K562 (cell line): ENCODE results near the gene MAP2K7. TPM values are rescaled to one million over a fixed set of nuclear protein-coding genes. Genes with fewer than 3 reads are reported as not detected.

Source experiments
- ATAC-seq: fragments of 200-7000 bp; cut with Tn5 transposase; 3 replicates; pipeline ENCODE4 v1.9.1; 2020; ENCODE audit warnings: moderate library complexity
- BruUV-seq: library from RNA; stranded (reverse); fragments of 400-500 nt; replicated peaks from 2 replicates; lab custom pipeline; 2021; lab: Mats Ljungman, UMichigan
- CTCF ChIA-PET: fragments of 300-600 bp; formaldehyde crosslinking; extraction: SDS; loops from one replicate; lab custom pipeline; 2021; ENCODE audit warnings: low intra/inter-chr PET ratio; lab: Yijun Ruan, JAX
- POLR2A ChIA-PET: fragments of 300-600, 350-650 bp; sonication (Branson Sonifier 250); formaldehyde crosslinking; extraction: SDS; loops from one replicate; lab custom pipeline; 2021; ENCODE audit warnings: antibody characterized with exemption, inconsistent platforms; lab: Yijun Ruan, JAX
- DNase-seq, 4 experiments: peaks; one replicate each; pipeline versions ENCODE4 v3.0.0 to v3.0.0-alpha.2; 2011 to 2018; ENCODE audit warnings: low spot score in 3 of 4, mixed read lengths in 3 of 4; ENCODE audit errors: extremely low read depth in 1 of 4
- FAIRE-seq: peaks from 2 replicates; lab custom pipeline; 2011; peaks lifted over from hg19 to GRCh38; lab: Jason Lieb, UNC
- H2AFZ ChIP-seq: 2 replicates; pipeline ENCODE4 v1.6.0; 2011; ENCODE audit warnings: low read depth, low read length, control low read depth, inconsistent platforms
- H3K27ac ChIP-seq: fragments of 200-600 bp; 3 replicates; pipeline ENCODE4 v1.8.0; 2011; ENCODE audit warnings: low read depth, mild to moderate bottlenecking, control low read depth, inconsistent platforms, low read length, moderate library complexity, mixed read lengths; ENCODE audit errors: extremely low read depth
- H3K27me3 ChIP-seq, 2 experiments: fragments of 300-600 bp in 1 of 2; 2 replicates in 1 of 2; 3 replicates in 1 of 2; pipeline versions ENCODE4 v1.6.0 to v1.8.0; 2011; ENCODE audit warnings: inconsistent platforms in 2 of 2, low read length in 2 of 2, mild to moderate bottlenecking in 1 of 2, mixed read lengths in 1 of 2, moderate library complexity in 1 of 2; ENCODE audit not compliant: control insufficient read depth in 2 of 2, insufficient read depth in 2 of 2
- H3K36me3 ChIP-seq: fragments of 300-600 bp; 3 replicates; pipeline ENCODE4 v1.8.0; 2011; ENCODE audit warnings: mild to moderate bottlenecking, low read length, inconsistent platforms; ENCODE audit not compliant: control insufficient read depth, insufficient read depth
- H3K4me1 ChIP-seq, 2 experiments: fragments of 200-600 bp in 1 of 2; replicated peaks in 1 of 2; 2 replicates in 1 of 2; 3 replicates in 1 of 2; pipeline versions ENCODE4 v1.5.1 to v1.8.0; 2011; ENCODE audit warnings: inconsistent platforms in 2 of 2, low read length in 2 of 2, mild to moderate bottlenecking in 1 of 2, mixed read lengths in 1 of 2, moderate library complexity in 1 of 2; ENCODE audit not compliant: control insufficient read depth in 2 of 2, insufficient read depth in 2 of 2
- H3K4me2 ChIP-seq: 2 replicates; pipeline ENCODE4 v1.6.1; 2011; ENCODE audit warnings: low read length, control low read depth, inconsistent platforms, mixed read lengths; ENCODE audit not compliant: insufficient read depth
- H3K4me3 ChIP-seq: fragments of 200-600 bp; sonication (generic), shearing (Covaris generic); 2 replicates; pipeline ENCODE4 v1.5.1; 2016; ENCODE audit warnings: control low read depth, inconsistent platforms
- H3K79me2 ChIP-seq: fragments of 200-600 bp; 3 replicates; pipeline ENCODE4 v1.8.0; 2011; ENCODE audit warnings: low read length, inconsistent platforms; ENCODE audit not compliant: control insufficient read depth, insufficient read depth
- H3K9ac ChIP-seq, 2 experiments: 2 replicates each; pipeline versions ENCODE4 v1.6.0 to v1.6.1; 2011; ENCODE audit warnings: low read depth in 2 of 2, low read length in 2 of 2, control low read depth in 1 of 2, inconsistent platforms in 1 of 2, mild to moderate bottlenecking in 1 of 2, mixed read lengths in 1 of 2; ENCODE audit not compliant: insufficient read depth in 1 of 2
- H3K9me1 ChIP-seq: one replicate; pipeline ENCODE4 v1.6.0; 2011; ENCODE audit warnings: inconsistent platforms, mild to moderate bottlenecking, low read length, moderate library complexity; ENCODE audit not compliant: control insufficient read depth, insufficient read depth
- H3K9me3 ChIP-seq: replicated peaks from 2 replicates; pipeline ENCODE4 v1.5.1; 2011; ENCODE audit warnings: low read depth, low read length, inconsistent platforms; ENCODE audit not compliant: control insufficient read depth, insufficient read depth
- H4K20me1 ChIP-seq: replicated peaks from 2 replicates; pipeline ENCODE4 v1.6.1; 2011; ENCODE audit warnings: low read length, inconsistent platforms, mixed read lengths; ENCODE audit not compliant: control insufficient read depth, insufficient read depth
- ZBTB33 ChIP-seq: sonication (generic); formaldehyde crosslinking; IDR thresholded peaks from 2 replicates; pipeline ENCODE4 v1.8.1; 2023; ENCODE audit warnings: mild to moderate bottlenecking, missing genetic modification reagents
- ZNF121 ChIP-seq: sonication (generic); formaldehyde crosslinking; conservative IDR thresholded peaks from 2 replicates; pipeline ENCODE4 v1.8.0; 2022; ENCODE audit warnings: missing genetic modification reagents
- WGBS: fragments of 100-300 bp; shearing (Covaris generic); methylation state at CpG from one replicate; pipeline ENCODE4 v1.1.6; 2016; ENCODE audit warnings: low coverage, mixed read lengths; ENCODE audit not compliant: insufficient coverage; ENCODE audit errors: missing lambda C conversion rate; 5-methylcytosine and 5-hydroxymethylcytosine counted together
- in situ Hi-C: fragments of 300-500 bp; cut with MboI; formaldehyde crosslinking; loops from 4 replicates; pipeline ENCODE4 v1.15.0; 2018; ENCODE audit warnings: inconsistent platforms, mixed read lengths
- intact Hi-C: fragments of 100-400 bp; cut with micrococcal nuclease; formaldehyde crosslinking; loops from 2 replicates; pipeline ENCODE4 v1.14.2; 2022
- polyA plus RNA-seq, 8 experiments: library from polyadenylated mRNA; depleted of rRNA in 4 of 8; stranded (reverse) in 5 of 8; unstranded in 3 of 8; fragments of >200 nt; fragmentation: Nextera tagmentation in 2 of 8; fragmentation: Illumina TruSeq in 1 of 8; extraction: Ambion mirVana in 2 of 8; extraction: Trizol in 1 of 8; gene quantifications; 2 replicates each; pipeline versions ENCODE4 v1.2.1 to v1.2.3, GENCODE V29; 2011 to 2014; ENCODE audit warnings: inconsistent platforms in 1 of 8, missing spikeins in 1 of 8
- total RNA-seq, 7 experiments: library from RNA; depleted of rRNA in 6 of 7; stranded (reverse); fragments of >200 nt in 6 of 7; fragmentation: Illumina TruSeq in 2 of 7; extraction: Trizol in 2 of 7; gene quantifications; 2 replicates each; pipeline versions ENCODE4 v1.2.1 to v1.2.3, GENCODE V29; 2011 to 2021; ENCODE audit warnings: low replicate concordance in 1 of 7

MAP2K7 gene
- total and polyA plus RNA-seq, 9 of the 15 experiments (the other 6 are each of a cell fraction or from before 2014, with no cell fraction given) = 0.51 to 45.8 (median 14.1) TPM

GRCh38 chr19:7866399-7867091, 37.1 kb upstream of the MAP2K7 start:
- intact Hi-C loops = no loop called here
- no peaks in the 10 kb centered on the region; a peak in 1 of 5 replicates for H3K27me3 ChIP-seq
- WGBS = 62% methylated on average over 11 of the region's 12 CpGs
- H3K9me3 ChIP-seq = no peaks in the 10 kb centered on the region
- H3K36me3 ChIP-seq = no peaks in the 10 kb centered on the region
- no peak overlapping the region for H3K4me3 ChIP-seq
- no TSS peak for BruUV-seq
- TF ChIP-seq ZBTB33 (peak; percentile 83), ZNF121 (CRISPR knock-in tag) (no peak)
- TF ChIP-seq, all 486 proteins: peak for 1
- no peaks in the 10 kb centered on the region for H3K9me1 ChIP-seq
- FAIRE-seq (no peak), DNase-seq (no peak), ATAC-seq (no peak)
- in situ Hi-C loops = no loop called here
- H3K9ac ChIP-seq = peak overlapping the region in 1 of 2 experiments; percentile 61; a peak in 2 of 4 replicates
- H3K4me2 ChIP-seq = no peak overlapping the region
- H3K4me1 ChIP-seq = peaks cover 17 to 85% of the 10 kb centered on the region in 2 experiments
- H2AFZ ChIP-seq = no peak overlapping the region
- no peak overlapping the region for H3K27ac ChIP-seq
- H4K20me1 ChIP-seq = peaks cover 6% of the 10 kb centered on the region; the same call in 1 of the 2 replicates
- ChIA-PET CTCF (no interaction called here), POLR2A (interaction anchor here (1.7 kb wide), 1 partner anchor 24 kb away, joined by 4 read pairs; no protein-coding TSS in a partner anchor)
- H3K79me2 ChIP-seq = no peaks in the 10 kb centered on the region
